GM23338 (cell line): ENCODE measurements around the gene HYAL4.

Experiments used
- EZH2 ChIP-seq: fragments of 200-600 bp; sonication (generic); IDR thresholded peaks from one replicate; pipeline ENCODE4 v1.8.0; 2017; ENCODE audit warnings: antibody characterized with exemption, mild to moderate bottlenecking, low read depth; ENCODE audit not compliant: unreplicated experiment
- EZH2phosphoT487 ChIP-seq: fragments of 200-600 bp; sonication (generic); IDR thresholded peaks from one replicate; pipeline ENCODE4 v1.8.1; 2018; ENCODE audit warnings: antibody characterized with exemption; ENCODE audit not compliant: unreplicated experiment
- POLR2AphosphoS5 ChIP-seq: IDR thresholded peaks from 2 replicates; pipeline ENCODE4 v1.6.1; 2016; ENCODE audit warnings: antibody characterized with exemption, low read depth
- REST ChIP-seq: IDR thresholded peaks from one replicate; pipeline ENCODE4 v1.6.1; 2018; ENCODE audit warnings: antibody characterized with exemption; ENCODE audit not compliant: unreplicated experiment
- STAT1 ChIP-seq: IDR thresholded peaks from one replicate; pipeline ENCODE4 v1.6.1; 2016; ENCODE audit warnings: antibody characterized with exemption; ENCODE audit not compliant: unreplicated experiment
- ZNF114 ChIP-seq: fragments of 250-450 bp; sonication (Bioruptor Pico); IDR thresholded peaks from 2 replicates; pipeline ENCODE4 v1.5.0; 2020; ENCODE audit warnings: mild to moderate bottlenecking, moderate library complexity
- TF ChIP-seq, protein P1 (sequence below), 2 experiments: fragments of 200-600 bp in 1 of 2; sonication (generic) in 1 of 2; conservative IDR thresholded peaks; 2 replicates each; pipeline versions ENCODE4 v1.5.1 to v1.6.1; 2016 to 2017; ENCODE audit warnings: antibody characterized with exemption in 2 of 2, low read depth in 2 of 2, mild to moderate bottlenecking in 2 of 2, moderate library complexity in 1 of 2
- TF ChIP-seq, protein P2 (sequence below): IDR thresholded peaks from 2 replicates; pipeline ENCODE4 v1.6.1; 2016; ENCODE audit warnings: antibody characterized with exemption

DNA sequence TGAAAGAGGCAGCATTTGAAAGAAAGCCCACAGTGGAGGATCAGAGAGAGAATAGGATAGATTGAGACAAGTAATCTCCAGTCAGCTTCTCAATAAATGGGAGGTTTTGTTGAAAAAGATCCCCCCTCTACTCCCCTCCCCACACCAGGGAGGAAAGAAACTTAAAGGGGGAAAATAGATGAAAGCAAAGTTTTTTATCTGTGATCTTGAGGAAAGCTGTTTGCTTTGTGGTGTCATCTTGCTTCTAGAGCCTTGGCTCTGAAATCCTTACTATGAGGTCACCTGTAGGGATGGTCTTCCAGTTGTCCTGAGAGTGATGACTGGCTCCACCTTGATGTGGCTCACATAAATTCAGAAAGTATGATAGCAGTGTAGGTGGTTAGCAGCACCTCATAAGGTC, 80.0 kb downstream of the HYAL4 start, which contains the start of gene SPAM1:
- TF ChIP-seq, protein P1, sequence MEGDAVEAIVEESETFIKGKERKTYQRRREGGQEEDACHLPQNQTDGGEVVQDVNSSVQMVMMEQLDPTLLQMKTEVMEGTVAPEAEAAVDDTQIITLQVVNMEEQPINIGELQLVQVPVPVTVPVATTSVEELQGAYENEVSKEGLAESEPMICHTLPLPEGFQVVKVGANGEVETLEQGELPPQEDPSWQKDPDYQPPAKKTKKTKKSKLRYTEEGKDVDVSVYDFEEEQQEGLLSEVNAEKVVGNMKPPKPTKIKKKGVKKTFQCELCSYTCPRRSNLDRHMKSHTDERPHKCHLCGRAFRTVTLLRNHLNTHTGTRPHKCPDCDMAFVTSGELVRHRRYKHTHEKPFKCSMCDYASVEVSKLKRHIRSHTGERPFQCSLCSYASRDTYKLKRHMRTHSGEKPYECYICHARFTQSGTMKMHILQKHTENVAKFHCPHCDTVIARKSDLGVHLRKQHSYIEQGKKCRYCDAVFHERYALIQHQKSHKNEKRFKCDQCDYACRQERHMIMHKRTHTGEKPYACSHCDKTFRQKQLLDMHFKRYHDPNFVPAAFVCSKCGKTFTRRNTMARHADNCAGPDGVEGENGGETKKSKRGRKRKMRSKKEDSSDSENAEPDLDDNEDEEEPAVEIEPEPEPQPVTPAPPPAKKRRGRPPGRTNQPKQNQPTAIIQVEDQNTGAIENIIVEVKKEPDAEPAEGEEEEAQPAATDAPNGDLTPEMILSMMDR (conservative IDR thresholded peaks at IDR 0.05; ENCODE audit: low read depth in 2 of 2), result no peak
- TF ChIP-seq POLR2AphosphoS5 (no peak), EZH2 (no peak), REST (no peak), STAT1 (no peak), ZNF114 (no peak), EZH2phosphoT487 (no peak)
- TF ChIP-seq, protein P2, sequence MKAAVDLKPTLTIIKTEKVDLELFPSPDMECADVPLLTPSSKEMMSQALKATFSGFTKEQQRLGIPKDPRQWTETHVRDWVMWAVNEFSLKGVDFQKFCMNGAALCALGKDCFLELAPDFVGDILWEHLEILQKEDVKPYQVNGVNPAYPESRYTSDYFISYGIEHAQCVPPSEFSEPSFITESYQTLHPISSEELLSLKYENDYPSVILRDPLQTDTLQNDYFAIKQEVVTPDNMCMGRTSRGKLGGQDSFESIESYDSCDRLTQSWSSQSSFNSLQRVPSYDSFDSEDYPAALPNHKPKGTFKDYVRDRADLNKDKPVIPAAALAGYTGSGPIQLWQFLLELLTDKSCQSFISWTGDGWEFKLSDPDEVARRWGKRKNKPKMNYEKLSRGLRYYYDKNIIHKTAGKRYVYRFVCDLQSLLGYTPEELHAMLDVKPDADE, result no peak
